ENCODE measurements around the gene DIP2A.
"Not testable (repeated sequence)": the region's sequence is repeated elsewhere in the genome, so short reads cannot be mapped to it uniquely, and the experiment has no call there.

The DIP2A gene

DNA sequence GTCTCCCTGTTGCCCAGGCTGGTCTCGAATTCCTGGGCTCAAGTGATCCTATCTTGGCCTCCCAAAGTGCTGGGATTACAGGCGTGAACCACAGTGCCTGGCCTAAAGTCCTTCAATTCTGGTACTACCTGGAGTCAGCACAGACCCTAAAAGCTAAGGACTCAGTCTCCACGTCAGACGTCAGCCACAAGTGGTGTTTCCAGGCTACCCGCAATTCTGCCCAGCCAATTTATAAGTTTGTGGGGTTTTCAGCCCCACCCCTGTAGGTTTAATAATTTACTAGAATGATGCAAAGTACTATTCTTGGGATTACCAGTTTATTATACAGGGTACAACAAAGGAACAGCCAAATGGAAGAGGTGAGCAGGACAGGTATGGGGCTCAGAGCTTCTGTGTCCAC lies 10.6 kb upstream of the DIP2A start:
- Histone ChIP-seq H3K27ac (ENCODE audit: low read length) (no peak overlapping the region), H3K9me3 (ENCODE audit: control insufficient read depth, insufficient read depth, low read length) (no peaks in the 10 kb centered on the region), H3K4me1 (ENCODE audit: control insufficient read depth, insufficient read depth, low read length) (no peaks in the 10 kb centered on the region), H3K4me3 (ENCODE audit: low read length) (no peak overlapping the region), H3K36me3 (ENCODE audit: control insufficient read depth, insufficient read depth, low read length) (peaks cover 3% of the 10 kb centered on the region; the same call in 1 of the 2 replicates), H3K27me3 (ENCODE audit: control insufficient read depth, insufficient read depth, low read length) (no peaks in the 10 kb centered on the region; the same call in 1 of the 2 replicates)
- WGBS (ENCODE audit: insufficient coverage, insufficient read length), result no CpG with 5 or more reads among the region's 5 CpGs
- no peak for DNase-seq (ENCODE audit: low read depth, low spot score)

DNA sequence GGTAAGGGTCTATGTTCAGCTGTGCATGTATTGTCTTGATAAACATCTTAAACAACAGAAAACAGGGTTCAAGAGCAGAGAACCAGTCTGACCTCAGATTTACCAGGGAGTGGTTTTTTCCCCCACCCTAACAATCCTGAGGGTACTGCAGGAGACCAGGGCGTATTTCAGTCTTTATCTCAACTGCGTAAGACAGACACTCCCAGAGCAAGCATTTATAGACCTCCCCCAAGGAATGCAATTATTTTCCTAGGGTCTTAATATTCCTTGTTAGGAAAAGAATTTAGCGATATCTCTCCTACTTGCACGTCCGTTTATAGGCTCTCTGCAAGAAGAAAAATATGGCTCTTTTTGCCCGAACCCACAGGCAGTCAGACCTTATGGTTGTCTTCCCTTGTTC lies 9.8 kb upstream of the DIP2A start:
- not testable (repeated sequence) for H3K4me1 ChIP-seq (ENCODE audit: control insufficient read depth, insufficient read depth, low read length); DNase-seq (ENCODE audit: low read depth, low spot score); H3K27ac ChIP-seq (ENCODE audit: low read length); H3K27me3 ChIP-seq (ENCODE audit: control insufficient read depth, insufficient read depth, low read length); H3K4me3 ChIP-seq (ENCODE audit: low read length); H3K36me3 ChIP-seq (ENCODE audit: control insufficient read depth, insufficient read depth, low read length); H3K9me3 ChIP-seq (ENCODE audit: control insufficient read depth, insufficient read depth, low read length)
- no CpG with 5 or more reads among the region's 6 CpGs for WGBS (ENCODE audit: insufficient coverage, insufficient read length)

DNA sequence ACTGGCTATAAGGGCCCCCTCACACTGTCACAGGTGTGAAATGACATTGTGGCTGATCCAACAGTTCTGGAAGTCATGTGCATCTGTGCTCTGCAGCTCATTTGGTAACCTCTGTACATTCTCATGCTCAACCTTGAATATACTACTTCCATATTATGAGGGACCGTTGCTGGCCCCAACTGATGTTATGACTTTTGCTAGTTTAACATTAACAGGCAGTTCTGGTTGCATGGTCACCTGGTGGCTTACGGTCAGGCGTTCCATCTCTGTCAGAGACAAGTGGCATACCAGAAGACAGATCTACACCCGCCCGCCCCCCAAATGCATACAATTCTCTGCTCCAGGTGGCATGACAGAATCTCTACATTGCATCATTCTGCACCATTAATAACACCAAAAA lies 6.0 kb upstream of the DIP2A start:
- Histone ChIP-seq H3K4me3 (ENCODE audit: low read length) (no peak overlapping the region), H3K36me3 (ENCODE audit: control insufficient read depth, insufficient read depth, low read length) (0 out of 2 replicates have a peak, but pooled peaks cover 2% of the 10 kb centered on the region), H3K9me3 (ENCODE audit: control insufficient read depth, insufficient read depth, low read length) (no peaks in the 10 kb centered on the region), H3K4me1 (ENCODE audit: control insufficient read depth, insufficient read depth, low read length) (no peaks in the 10 kb centered on the region), H3K27ac (ENCODE audit: low read length) (no peak overlapping the region), H3K27me3 (ENCODE audit: control insufficient read depth, insufficient read depth, low read length) (no peaks in the 10 kb centered on the region)
- WGBS (ENCODE audit: insufficient coverage, insufficient read length), result no CpG with 5 or more reads among the region's 5 CpGs
- no peak for DNase-seq (ENCODE audit: low read depth, low spot score)

DNA sequence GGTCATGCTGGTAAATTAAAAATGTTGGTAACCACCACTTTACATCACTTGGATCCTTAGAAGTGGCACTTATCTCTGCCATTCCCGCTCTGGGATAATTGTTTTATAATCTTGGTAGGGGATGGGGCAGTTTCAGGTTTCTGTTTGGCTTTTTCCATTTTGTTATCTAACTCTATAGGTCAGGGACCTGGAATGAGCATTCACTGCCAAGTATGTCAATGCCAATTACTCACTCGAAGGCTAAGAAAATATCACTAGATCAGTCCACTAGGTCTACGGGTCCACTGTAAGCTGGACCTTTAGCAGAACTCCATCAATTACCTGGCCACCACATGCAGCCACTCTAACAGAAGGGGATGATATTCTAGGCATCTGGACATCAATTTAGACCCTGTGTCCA lies 4.5 kb upstream of the DIP2A start:
- DNase-seq (ENCODE audit: low read depth, low spot score), result no peak
- Histone ChIP-seq H3K4me1 (ENCODE audit: control insufficient read depth, insufficient read depth, low read length) (no peaks in the 10 kb centered on the region), H3K9me3 (ENCODE audit: control insufficient read depth, insufficient read depth, low read length) (no peaks in the 10 kb centered on the region), H3K27me3 (ENCODE audit: control insufficient read depth, insufficient read depth, low read length) (no peaks in the 10 kb centered on the region), H3K27ac (ENCODE audit: low read length) (no peak overlapping the region), H3K36me3 (ENCODE audit: control insufficient read depth, insufficient read depth, low read length) (0 out of 2 replicates have a peak, but pooled peaks cover 2% of the 10 kb centered on the region), H3K4me3 (ENCODE audit: low read length) (no peak overlapping the region)
- whole genome bisulfite sequencing (ENCODE audit: insufficient coverage, insufficient read length), result no CpG with 5 or more reads among the region's 3 CpGs

DNA sequence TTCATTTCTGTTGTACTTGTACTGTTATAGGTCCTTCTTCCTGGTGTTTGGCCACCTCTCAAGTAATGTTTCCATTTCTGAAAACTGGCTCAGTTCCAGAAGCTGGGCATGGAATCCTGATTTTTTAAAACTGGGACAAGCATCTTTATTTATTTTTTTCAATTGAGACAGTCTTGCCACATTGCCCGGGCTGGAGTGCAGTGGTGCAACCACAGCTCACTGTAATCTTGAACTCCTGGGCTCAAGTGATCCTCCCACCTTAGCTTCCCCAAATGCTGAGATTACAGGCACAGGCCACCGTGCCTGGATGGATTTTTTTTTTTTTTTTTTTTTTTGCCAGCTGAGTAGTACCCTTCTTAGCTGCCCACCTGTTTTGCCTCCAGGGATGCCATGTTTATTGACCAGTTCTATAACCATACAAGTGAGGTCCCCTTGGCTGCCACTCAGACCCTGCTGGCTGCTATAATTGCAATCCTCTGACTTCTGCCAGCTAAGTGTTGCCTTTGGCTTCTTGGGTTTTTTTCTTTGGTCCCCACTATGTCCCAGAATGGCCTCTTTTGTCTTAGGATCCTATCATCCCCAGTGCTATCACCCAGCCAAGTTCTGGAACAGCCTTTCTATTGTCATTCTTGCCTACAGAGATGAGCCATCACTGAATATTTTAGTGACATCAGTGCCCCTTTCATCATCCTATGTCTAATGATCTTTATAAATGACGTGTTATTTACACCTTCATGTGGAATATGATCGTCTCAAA lies 3.9 kb upstream of the DIP2A start:
- DNase-seq (ENCODE audit: low read depth, low spot score), result no peak
- Histone ChIP-seq H3K9me3 (ENCODE audit: control insufficient read depth, insufficient read depth, low read length) (no peaks in the 10 kb centered on the region), H3K27me3 (ENCODE audit: control insufficient read depth, insufficient read depth, low read length) (no peaks in the 10 kb centered on the region), H3K36me3 (ENCODE audit: control insufficient read depth, insufficient read depth, low read length) (0 out of 2 replicates have a peak, but pooled peaks cover 2% of the 10 kb centered on the region), H3K4me1 (ENCODE audit: control insufficient read depth, insufficient read depth, low read length) (no peaks in the 10 kb centered on the region), H3K27ac (ENCODE audit: low read length) (no peak overlapping the region), H3K4me3 (ENCODE audit: low read length) (no peak overlapping the region)
- WGBS (ENCODE audit: insufficient coverage, insufficient read length), result no CpG with 5 or more reads among the region's 4 CpGs

DNA sequence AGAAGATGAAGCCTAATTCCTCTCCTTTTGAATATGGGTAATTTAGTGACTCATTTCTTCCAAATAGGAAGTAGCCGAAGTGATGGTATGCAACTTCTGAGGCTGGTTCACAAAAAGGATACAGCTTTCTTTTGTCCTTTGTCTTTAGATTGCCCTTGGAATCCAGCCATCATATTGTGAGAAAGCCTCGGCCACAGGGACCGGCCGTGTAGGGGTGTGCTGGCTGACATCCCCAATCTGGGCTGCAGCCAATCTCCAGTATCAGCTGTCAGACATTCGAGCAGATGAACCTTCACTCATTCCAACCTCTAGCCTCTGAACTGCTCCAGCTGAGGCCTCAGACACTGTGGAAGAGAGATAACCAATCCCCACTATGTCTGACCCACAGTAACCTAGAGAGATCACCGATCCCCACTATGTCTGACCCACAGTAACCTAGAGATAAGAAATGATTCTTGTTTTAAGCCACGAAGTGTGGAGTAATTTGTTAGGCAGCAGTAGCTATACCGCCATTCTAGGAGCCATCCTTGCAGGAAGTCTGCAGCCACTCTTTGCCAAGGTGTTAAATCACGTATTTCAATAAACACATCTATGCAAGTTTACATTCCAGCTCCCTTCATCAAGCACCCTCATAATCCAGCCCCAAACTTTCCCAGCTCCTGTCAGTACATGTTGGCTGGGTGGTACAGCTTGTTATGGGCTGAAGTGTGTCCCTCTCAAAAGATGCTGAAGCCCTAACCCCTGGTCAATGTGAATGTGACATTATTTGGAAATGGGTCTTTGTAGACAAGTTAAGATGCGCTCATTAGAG lies 2.9 kb upstream of the DIP2A start:
- Histone ChIP-seq H3K4me1 (ENCODE audit: control insufficient read depth, insufficient read depth, low read length) (no peaks in the 10 kb centered on the region), H3K27me3 (ENCODE audit: control insufficient read depth, insufficient read depth, low read length) (no peaks in the 10 kb centered on the region), H3K36me3 (ENCODE audit: control insufficient read depth, insufficient read depth, low read length) (0 out of 2 replicates have a peak, but pooled peaks cover 2% of the 10 kb centered on the region), H3K27ac (ENCODE audit: low read length) (no peak overlapping the region), H3K4me3 (ENCODE audit: low read length) (no peak overlapping the region), H3K9me3 (ENCODE audit: control insufficient read depth, insufficient read depth, low read length) (no peaks in the 10 kb centered on the region)
- no CpG with 5 or more reads among the region's 10 CpGs for WGBS (ENCODE audit: insufficient coverage, insufficient read length)
- DNase-seq (ENCODE audit: low read depth, low spot score), result no peak

DNA sequence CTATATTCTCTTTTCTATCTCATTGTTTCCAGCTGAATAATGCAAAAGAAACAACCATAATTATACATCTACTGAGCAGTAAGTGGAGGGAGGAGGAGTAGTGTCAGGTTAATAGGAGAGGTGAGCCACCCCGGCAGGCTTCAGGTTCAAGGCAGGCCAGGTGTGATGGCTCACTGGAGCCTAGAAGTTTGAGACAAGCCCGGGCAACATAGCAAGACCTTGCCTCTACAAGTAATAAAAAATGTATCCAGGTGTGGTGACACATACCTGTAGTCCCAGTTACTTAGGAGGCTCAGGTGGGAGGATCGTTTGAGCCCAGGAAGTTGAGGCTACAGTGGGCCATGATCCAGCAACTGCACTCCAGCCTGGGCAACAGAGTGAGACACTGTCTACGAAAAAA lies 1.9 kb upstream of the DIP2A start:
- DNase-seq (ENCODE audit: low read depth, low spot score), result no peak
- Histone ChIP-seq H3K4me1 (ENCODE audit: control insufficient read depth, insufficient read depth, low read length) (no peaks in the 10 kb centered on the region), H3K9me3 (ENCODE audit: control insufficient read depth, insufficient read depth, low read length) (no peaks in the 10 kb centered on the region), H3K27ac (ENCODE audit: low read length) (no peak overlapping the region), H3K27me3 (ENCODE audit: control insufficient read depth, insufficient read depth, low read length) (no peaks in the 10 kb centered on the region), H3K36me3 (ENCODE audit: control insufficient read depth, insufficient read depth, low read length) (0 out of 2 replicates have a peak, but pooled peaks cover 2% of the 10 kb centered on the region), H3K4me3 (ENCODE audit: low read length) (no peak overlapping the region)
- no CpG with 5 or more reads among the region's 4 CpGs for WGBS (ENCODE audit: insufficient coverage, insufficient read length)

- Histone ChIP-seq H3K27me3 (ENCODE audit: control insufficient read depth, insufficient read depth, low read length) (no peaks in the 10 kb centered on the region), H3K4me3 (ENCODE audit: low read length) (peak overlapping the region; percentile 71), H3K27ac (ENCODE audit: low read length) (no peak overlapping the region), H3K4me1 (ENCODE audit: control insufficient read depth, insufficient read depth, low read length) (no peaks in the 10 kb centered on the region), H3K9me3 (ENCODE audit: control insufficient read depth, insufficient read depth, low read length) (no peaks in the 10 kb centered on the region), H3K36me3 (ENCODE audit: control insufficient read depth, insufficient read depth, low read length) (0 out of 2 replicates have a peak, but pooled peaks cover 2% of the 10 kb centered on the region)
- DNase-seq (ENCODE audit: low read depth, low spot score), result no peak
- 100% methylated on average over 1 of the region's 30 CpGs for WGBS (ENCODE audit: insufficient coverage, insufficient read length)
Measured at GRCh38 chr21:46457801-46458314, 833 bp upstream of the DIP2A start.

DNA sequence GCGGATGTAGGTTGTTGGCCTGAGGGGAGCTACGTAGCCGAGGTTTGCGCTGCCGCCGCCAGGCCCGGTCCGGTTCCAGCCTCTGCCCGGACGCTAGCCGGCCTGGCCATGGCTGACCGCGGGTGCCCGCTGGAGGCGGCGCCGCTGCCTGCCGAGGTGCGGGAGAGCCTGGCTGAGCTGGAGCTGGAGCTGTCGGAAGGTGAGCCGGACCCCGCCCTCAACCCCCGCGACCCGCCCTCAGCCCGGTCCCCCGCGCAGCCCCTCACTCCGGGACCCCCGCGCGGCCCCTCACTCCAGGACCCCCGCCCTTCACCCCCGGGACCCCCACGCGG lies 299 bp downstream of the DIP2A start:
- H3K9me3 ChIP-seq (ENCODE audit: control insufficient read depth, insufficient read depth, low read length), result no peaks in the 10 kb centered on the region
- H3K4me1 ChIP-seq (ENCODE audit: control insufficient read depth, insufficient read depth, low read length), result no peaks in the 10 kb centered on the region
- no peaks in the 10 kb centered on the region for H3K27me3 ChIP-seq (ENCODE audit: control insufficient read depth, insufficient read depth, low read length)
- no CpG with 5 or more reads among the region's 36 CpGs for WGBS (ENCODE audit: insufficient coverage, insufficient read length)
- 0 out of 2 replicates have a peak, but pooled peaks cover 2% of the 10 kb centered on the region for H3K36me3 ChIP-seq (ENCODE audit: control insufficient read depth, insufficient read depth, low read length)
- H3K4me3 ChIP-seq (ENCODE audit: low read length), result peak overlapping the region; percentile 96
- no peak overlapping the region for H3K27ac ChIP-seq (ENCODE audit: low read length)
- DNase-seq (ENCODE audit: low read depth, low spot score), result no peak

DNA sequence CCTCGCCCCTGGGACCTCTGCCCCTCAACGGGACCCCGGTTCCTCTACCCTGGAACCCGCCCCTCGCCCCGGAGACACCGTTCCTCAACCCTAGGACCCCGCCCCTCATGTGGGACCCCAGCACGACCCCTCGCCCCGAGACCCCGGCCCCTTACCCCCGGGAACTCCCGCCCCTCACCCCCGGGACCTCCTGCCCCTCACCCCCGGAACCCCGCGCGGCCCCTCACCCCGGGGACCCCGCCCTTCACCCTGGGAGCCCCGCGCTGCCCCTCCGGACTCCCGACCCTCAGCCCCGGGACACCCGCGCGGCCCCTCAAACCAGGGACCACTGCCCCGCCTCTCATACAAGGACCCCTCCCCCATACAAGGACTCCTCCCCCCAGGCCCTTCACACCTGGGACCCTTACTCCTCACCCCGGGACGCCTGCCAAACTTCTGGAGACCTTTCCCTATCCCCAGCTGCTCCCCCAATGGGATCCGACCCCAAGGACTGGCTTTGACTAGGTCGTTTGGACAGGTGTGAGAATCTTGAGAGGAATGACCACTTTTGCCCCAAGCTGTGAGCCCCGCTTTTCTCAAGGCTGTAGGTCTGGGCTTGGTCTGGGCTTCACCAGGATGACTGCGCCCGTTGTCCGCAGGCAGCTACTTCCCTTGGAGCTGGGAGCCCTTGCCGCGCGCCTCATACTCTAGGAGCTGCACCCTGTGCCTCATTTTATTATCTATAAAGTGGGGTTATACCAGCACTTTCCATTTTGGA lies 843 bp downstream of the DIP2A start:
- H3K4me3 ChIP-seq (ENCODE audit: low read length), result peak overlapping the region; percentile 96; the same call in 1 of the 2 replicates
- H3K4me1 ChIP-seq (ENCODE audit: control insufficient read depth, insufficient read depth, low read length), result no peaks in the 10 kb centered on the region
- no peaks in the 10 kb centered on the region for H3K9me3 ChIP-seq (ENCODE audit: control insufficient read depth, insufficient read depth, low read length)
- WGBS (ENCODE audit: insufficient coverage, insufficient read length), result no CpG with 5 or more reads among the region's 41 CpGs
- H3K36me3 ChIP-seq (ENCODE audit: control insufficient read depth, insufficient read depth, low read length), result 0 out of 2 replicates have a peak, but pooled peaks cover 2% of the 10 kb centered on the region
- no peak for DNase-seq (ENCODE audit: low read depth, low spot score)
- H3K27ac ChIP-seq (ENCODE audit: low read length), result no peak overlapping the region
- no peaks in the 10 kb centered on the region for H3K27me3 ChIP-seq (ENCODE audit: control insufficient read depth, insufficient read depth, low read length)

All from iPS DF 6.9 (cell line).